Measurements from ENCODE around the gene SLC12A7. TPM values are rescaled to one million over a fixed set of nuclear protein-coding genes. Genes with fewer than 3 reads are reported as not detected.
A peak's percentile ranks its signal among the peaks of the same experiment; 100 is the strongest.

The SLC12A7 gene
- total and polyA plus RNA-seq, 12 donors = 36.3 to 208 (median 143) TPM

DNA sequence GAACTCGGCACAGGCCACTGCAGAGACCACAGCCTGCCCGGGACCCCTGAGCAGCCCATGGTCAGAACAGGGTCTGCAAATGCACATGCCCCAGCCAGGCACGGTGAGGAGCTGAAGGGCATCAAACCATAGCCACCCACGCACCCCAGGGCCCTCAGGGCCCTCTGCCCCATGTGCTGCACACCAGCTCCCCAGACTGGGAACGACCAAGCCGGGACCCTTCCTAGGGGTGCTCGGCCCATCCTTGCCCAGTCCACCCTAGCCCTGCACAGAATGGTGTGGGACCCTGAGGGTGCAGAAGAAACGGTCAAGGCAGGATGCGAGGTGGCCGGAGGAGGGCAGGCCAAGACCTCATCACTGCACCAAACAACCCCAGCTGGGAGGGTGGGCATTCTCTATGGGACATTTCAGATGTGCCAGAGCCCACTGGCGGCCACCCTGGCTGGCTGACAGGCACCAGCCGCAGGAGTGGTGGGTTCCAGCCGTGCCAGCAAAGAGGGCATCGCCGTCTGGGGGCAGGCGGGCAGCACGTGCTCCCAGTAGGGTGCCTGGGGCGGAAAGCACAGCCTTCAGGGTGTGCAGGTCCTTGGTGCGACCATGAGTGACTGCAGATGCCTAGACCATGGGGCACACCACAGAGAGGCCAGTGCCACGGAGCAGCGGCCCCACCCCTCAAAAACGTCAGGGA, 16.4 kb downstream of the SLC12A7 start:
- Histone ChIP-seq H3K27ac (no peak overlapping the region), H3K36me3 (peaks cover 0 to 67% (median 6%) of the 10 kb centered on the region in 9 donors), H3K4me3 (no peak overlapping the region), H3K9me3 (no peaks in the 10 kb centered on the region), H3K27me3 (no peaks in the 10 kb centered on the region), H3K4me1 (peaks cover 19 to 89% (median 50%) of the 10 kb centered on the region in 9 donors)
- no peak for ATAC-seq
- 79 to 86% methylated on average over 22 of the region's 22 CpGs for WGBS, 2 donors
- TF ChIP-seq, protein P1, sequence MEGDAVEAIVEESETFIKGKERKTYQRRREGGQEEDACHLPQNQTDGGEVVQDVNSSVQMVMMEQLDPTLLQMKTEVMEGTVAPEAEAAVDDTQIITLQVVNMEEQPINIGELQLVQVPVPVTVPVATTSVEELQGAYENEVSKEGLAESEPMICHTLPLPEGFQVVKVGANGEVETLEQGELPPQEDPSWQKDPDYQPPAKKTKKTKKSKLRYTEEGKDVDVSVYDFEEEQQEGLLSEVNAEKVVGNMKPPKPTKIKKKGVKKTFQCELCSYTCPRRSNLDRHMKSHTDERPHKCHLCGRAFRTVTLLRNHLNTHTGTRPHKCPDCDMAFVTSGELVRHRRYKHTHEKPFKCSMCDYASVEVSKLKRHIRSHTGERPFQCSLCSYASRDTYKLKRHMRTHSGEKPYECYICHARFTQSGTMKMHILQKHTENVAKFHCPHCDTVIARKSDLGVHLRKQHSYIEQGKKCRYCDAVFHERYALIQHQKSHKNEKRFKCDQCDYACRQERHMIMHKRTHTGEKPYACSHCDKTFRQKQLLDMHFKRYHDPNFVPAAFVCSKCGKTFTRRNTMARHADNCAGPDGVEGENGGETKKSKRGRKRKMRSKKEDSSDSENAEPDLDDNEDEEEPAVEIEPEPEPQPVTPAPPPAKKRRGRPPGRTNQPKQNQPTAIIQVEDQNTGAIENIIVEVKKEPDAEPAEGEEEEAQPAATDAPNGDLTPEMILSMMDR (IDR thresholded peaks at IDR 0.05) = no peak
- intact Hi-C loops (cut with DNase I) = no loop called here
- no peak for DNase-seq

GRCh38 chr5:1094670-1095190, 17.1 kb downstream of the SLC12A7 start:
- no peaks in the 10 kb centered on the region for H3K9me3 ChIP-seq
- TF ChIP-seq, protein P1 (IDR thresholded peaks at IDR 0.05) = no peak
- H3K4me3 ChIP-seq = no peak overlapping the region
- peaks cover 0 to 67% (median 6%) of the 10 kb centered on the region in 9 donors for H3K36me3 ChIP-seq
- H3K27me3 ChIP-seq = no peaks in the 10 kb centered on the region
- DNase-seq (no peak), ATAC-seq (no peak)
- H3K27ac ChIP-seq = no peak overlapping the region
- peaks cover 20 to 89% (median 48%) of the 10 kb centered on the region in 9 donors for H3K4me1 ChIP-seq
- intact Hi-C loops (cut with DNase I) = loop anchor here in 4 of 10 donors (5.0 kb wide), 4 partner anchors 33 to 43 kb away; no protein-coding TSS in a partner anchor
- 65 to 75% methylated on average over 19 to 21 of the region's 21 CpGs for WGBS, 2 donors

- H3K4me1 ChIP-seq = peaks cover 23 to 89% (median 37%) of the 10 kb centered on the region in 9 donors
- H3K36me3 ChIP-seq = peaks cover 0 to 78% (median 10%) of the 10 kb centered on the region in 9 donors
- intact Hi-C loops (cut with DNase I) = loop anchor here in 4 of 10 donors (5.0 kb wide), 4 partner anchors 34 to 44 kb away; no protein-coding TSS in a partner anchor
- H3K27me3 ChIP-seq = no peaks in the 10 kb centered on the region
- no peak overlapping the region for H3K4me3 ChIP-seq
- 70 to 80% methylated on average over 26 of the region's 26 CpGs for WGBS, 2 donors
- no peaks in the 10 kb centered on the region for H3K9me3 ChIP-seq
- TF ChIP-seq, protein P1 (IDR thresholded peaks at IDR 0.05) = no peak
- peak; percentile 59 to 71 for DNase-seq
- peak; percentile 42 to 71 (median 56) for ATAC-seq
- peak overlapping the region in 8 of 10 donors; percentile 11 to 77 (median 53) for H3K27ac ChIP-seq
Measured at GRCh38 chr5:1093361-1093760, 18.5 kb downstream of the SLC12A7 start.

- ATAC-seq (no peak), DNase-seq (no peak)
- H3K27me3 ChIP-seq = no peaks in the 10 kb centered on the region
- no peak overlapping the region for H3K4me3 ChIP-seq
- H3K4me1 ChIP-seq = peaks cover 22 to 81% (median 30%) of the 10 kb centered on the region in 9 donors
- H3K27ac ChIP-seq = peak overlapping the region in 7 of 10 donors; percentile 11 to 77 (median 64)
- 41 to 68% methylated on average over 14 of the region's 14 CpGs for WGBS, 2 donors
- intact Hi-C loops (cut with DNase I) = loop anchor here in 4 of 10 donors (5.0 kb wide), 4 partner anchors 35 to 45 kb away; no protein-coding TSS in a partner anchor
- no peaks in the 10 kb centered on the region for H3K9me3 ChIP-seq
- peaks cover 0 to 86% (median 23%) of the 10 kb centered on the region in 9 donors for H3K36me3 ChIP-seq
- TF ChIP-seq, protein P1 (IDR thresholded peaks at IDR 0.05) = no peak
Measured at GRCh38 chr5:1092122-1092521, 19.7 kb downstream of the SLC12A7 start.
